ENCODE results near the gene DNAH9. TPM values are rescaled to one million over a fixed set of nuclear protein-coding genes. Genes with fewer than 3 reads are reported as not detected.
A peak's percentile ranks its signal among the peaks of the same experiment; 100 is the strongest.

The DNAH9 gene
- total RNA-seq, 1 experiment from 2014 or later: 2.9 TPM

DNA sequence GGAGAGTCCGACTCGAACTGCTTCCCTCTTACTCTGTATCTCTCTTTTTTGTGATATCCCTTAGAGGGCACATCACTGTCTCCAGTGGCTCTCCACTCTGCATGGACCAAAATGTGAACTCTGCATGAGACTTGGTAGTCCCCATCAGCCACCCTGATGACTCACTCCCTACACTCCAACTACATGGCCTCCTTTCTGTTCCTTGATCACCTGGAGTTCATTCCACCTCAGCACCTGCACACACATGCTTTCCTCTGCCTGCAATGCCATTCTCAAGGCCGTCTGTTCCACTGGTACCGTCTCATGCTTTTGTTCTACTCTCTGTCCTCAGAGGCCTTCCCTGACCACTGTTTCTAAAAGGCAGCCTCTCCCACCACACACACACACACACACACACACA, 109.3 kb downstream of the DNAH9 start:
- in situ Hi-C loops (cut with HindIII; ENCODE audit: low pct_unique_long_range_greater_than_20kb, low sequenced_read_pairs): no loop called here

DNA sequence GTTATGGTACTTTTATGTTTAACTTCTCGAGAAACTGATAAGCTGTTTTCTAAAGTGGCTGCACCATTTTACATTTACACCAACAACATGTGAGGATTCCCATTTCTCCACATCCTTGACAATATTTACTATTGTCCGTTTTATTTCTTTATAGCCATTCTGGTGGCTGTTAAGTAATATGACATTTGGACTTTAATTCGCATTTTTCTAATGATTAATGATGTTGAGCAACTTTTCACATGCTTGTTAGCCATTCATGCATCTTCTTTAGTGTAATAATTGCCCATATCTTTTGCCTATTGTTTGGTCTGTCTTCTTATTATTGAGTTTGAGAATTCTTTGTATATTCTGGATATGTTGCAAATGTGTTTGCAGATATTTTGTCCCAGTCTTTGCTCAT, 114.2 kb downstream of the DNAH9 start:
- DNase-seq (ENCODE audit: low read depth, low spot score): no peak
- in situ Hi-C loops (cut with HindIII; ENCODE audit: low pct_unique_long_range_greater_than_20kb, low sequenced_read_pairs): no loop called here

More for the DNA sequence above, 109.3 kb downstream of the DNAH9 start:
- DNase-seq (ENCODE audit: low read depth, low spot score): no peak

DNA sequence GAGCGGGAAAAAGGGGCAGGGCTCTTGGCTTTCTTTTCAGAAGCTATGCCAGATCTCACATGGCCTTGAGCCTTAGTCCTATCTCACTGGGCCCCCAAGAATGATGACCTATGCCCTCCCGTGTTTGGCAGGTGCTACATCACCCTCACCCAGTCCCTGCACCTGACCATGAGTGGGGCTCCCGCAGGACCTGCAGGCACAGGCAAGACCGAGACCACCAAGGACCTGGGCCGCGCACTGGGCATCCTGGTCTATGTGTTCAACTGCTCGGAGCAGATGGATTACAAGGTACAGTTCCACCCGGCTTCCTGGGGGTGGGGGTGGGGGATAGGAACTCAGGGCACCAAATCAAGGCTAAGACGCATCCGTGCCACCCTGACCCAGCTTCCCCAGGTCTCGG, 120.9 kb downstream of the DNAH9 start:
- DNase-seq (ENCODE audit: low read depth, low spot score): no peak
- in situ Hi-C loops (cut with HindIII; ENCODE audit: low pct_unique_long_range_greater_than_20kb, low sequenced_read_pairs): no loop called here

DNA sequence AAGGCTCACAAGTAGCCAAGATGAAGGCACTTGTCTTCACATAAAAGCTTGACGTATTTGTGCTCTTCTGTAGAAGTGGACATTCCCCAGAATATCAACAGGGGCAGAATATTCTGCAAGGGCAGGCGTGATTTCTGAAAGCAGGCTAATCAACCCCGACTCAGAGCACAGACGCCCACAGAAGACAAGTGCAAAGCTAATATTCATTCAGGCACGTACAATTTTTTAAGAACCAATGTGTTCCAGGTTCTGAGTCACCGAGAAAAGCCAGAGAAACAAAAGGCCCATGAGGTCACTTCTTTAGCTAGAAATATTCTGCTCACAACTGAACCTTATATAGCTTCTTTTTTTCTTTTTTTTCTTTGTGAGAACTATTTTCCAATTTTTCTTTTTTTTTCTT, 121.6 kb downstream of the DNAH9 start:
- DNase-seq (ENCODE audit: low read depth, low spot score): no peak
- in situ Hi-C loops (cut with HindIII; ENCODE audit: low pct_unique_long_range_greater_than_20kb, low sequenced_read_pairs): no loop called here

DNA sequence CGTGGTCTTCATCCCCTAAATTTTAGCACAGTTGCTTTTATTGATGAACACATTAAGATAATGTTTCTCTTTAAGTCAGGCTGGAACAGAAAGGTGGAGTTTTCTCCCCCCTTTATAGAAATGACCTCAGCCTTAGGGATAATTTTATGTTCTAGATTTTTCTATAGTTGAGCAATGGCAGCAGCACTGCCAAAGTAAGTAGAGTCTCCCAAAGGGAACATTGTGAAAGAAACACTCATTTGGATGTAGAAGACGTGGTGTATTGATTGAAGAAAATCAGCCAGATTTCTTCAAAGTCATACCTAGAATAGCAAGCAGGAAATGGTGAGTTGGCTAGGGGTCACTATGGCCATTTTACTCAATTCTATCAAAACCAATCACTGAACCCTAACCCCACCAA, 122.5 kb downstream of the DNAH9 start:
- no peak for DNase-seq (ENCODE audit: low read depth, low spot score)
- in situ Hi-C loops (cut with HindIII; ENCODE audit: low pct_unique_long_range_greater_than_20kb, low sequenced_read_pairs): no loop called here

DNA sequence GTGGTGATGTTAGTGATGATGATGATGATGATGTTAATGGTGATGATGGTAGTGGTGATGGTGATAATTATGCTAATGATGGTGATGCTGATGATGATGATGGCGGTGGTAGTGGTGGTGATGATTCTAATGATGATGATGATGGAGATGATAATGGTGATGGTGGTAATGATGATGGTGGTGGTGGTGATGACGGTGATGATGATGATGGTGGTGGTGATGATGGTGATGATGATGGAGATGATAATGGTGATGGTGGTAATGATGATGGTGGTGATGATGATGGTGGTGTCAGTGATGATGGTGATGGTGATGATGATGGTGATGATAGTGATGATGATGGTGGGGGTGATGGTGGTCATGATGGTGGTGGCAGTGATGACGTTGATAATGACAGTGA, 132.5 kb downstream of the DNAH9 start:
- DNase-seq (ENCODE audit: low read depth, low spot score): no peak
- in situ Hi-C loops (cut with HindIII; ENCODE audit: low pct_unique_long_range_greater_than_20kb, low sequenced_read_pairs): no loop called here

DNA sequence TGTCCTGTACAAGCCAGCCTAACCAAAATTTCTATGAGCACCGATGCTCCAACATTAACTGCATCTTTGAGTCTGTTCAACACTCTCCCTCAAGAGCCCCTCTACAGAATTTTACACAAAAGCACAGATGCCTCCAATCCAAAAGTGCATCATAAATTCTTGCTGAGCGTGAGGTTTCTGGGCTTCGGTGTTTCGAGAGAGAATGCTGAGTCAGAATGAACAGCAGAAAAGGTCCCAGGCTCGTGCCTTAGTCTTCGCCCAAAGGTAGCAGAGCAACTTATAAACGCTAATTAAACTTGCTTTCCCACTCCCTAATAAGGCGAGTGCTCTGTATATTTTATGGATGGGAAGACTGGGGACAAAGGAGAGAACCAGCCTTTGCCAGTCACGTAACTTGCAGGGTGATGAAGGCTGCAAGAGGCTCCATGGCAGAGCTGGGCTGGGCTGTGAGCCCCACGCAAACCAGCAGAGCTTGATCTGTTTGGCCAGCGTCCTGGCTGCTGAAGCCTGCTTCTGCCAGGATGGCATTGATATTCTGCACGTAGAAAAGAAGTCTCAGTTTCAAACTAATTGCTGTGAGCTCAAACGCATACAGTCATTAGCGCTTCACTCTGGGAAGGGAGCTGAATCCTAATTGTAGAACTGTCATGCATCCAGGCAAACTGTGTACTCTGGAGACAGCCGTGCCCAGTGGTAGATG, 138.5 kb downstream of the DNAH9 start:
- DNase-seq (ENCODE audit: low read depth, low spot score): no peak
- in situ Hi-C loops (cut with HindIII; ENCODE audit: low pct_unique_long_range_greater_than_20kb, low sequenced_read_pairs): no loop called here

DNA sequence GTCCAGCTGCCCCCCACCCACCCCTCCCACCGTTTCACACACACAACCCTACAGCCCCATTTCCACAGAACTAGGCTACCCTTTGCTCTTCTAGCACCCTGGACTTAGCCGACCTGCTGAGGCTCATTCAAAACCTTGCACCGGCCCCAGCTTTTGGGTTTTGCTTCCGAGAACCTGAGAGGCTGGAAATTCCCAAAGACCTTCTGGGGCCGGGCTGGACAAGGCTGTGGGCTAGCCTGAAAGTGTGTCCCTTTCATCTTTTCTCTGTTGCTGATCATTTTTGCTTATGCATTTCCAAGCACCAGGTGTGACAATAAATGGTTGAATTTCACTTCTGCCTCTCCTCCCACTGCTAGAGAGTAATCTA, 139.0 kb downstream of the DNAH9 start:
- in situ Hi-C loops (cut with HindIII; ENCODE audit: low pct_unique_long_range_greater_than_20kb, low sequenced_read_pairs): no loop called here
- DNase-seq (ENCODE audit: low read depth, low spot score): no peak

DNA sequence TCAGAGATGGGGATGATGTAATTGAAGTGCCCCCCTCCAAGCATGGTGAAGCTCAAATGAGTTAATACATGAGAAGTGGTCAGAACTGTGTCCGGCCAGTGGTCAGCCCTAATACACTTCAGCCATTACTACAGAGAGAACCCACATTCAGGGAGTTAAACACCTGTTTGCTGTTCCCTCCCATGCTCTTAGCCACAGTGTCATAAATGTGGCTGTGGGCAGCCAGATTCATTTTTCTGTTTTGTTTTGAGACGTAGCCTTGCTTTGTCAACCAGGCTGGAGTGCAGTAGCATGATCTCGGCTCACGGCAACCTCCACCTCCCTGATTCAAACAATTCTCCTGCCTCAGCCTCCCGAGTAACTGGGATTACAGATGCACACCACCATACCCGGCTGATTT, 139.9 kb downstream of the DNAH9 start:
- no peak for DNase-seq (ENCODE audit: low read depth, low spot score)
- in situ Hi-C loops (cut with HindIII; ENCODE audit: low pct_unique_long_range_greater_than_20kb, low sequenced_read_pairs): no loop called here

DNA sequence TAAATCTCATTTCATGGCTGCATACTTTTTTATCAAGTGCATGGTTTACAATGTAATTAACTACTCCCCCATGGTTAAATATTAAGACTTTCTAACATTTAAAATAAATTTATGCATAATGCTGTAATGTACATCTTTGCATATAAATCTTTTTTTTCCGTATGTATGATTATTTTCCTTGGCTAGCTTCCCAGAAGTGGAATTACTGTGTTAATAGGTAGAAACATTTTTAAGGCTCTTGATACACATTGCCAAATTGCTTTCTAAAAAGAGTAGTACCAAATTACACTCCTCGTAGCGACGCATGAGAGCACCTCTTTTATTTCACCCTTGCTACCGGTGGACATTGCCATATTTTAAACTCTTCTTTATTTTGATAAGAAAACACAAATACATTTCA, 141.1 kb downstream of the DNAH9 start:
- in situ Hi-C loops (cut with HindIII; ENCODE audit: low pct_unique_long_range_greater_than_20kb, low sequenced_read_pairs): no loop called here
- no peak for DNase-seq (ENCODE audit: low read depth, low spot score)

DNA sequence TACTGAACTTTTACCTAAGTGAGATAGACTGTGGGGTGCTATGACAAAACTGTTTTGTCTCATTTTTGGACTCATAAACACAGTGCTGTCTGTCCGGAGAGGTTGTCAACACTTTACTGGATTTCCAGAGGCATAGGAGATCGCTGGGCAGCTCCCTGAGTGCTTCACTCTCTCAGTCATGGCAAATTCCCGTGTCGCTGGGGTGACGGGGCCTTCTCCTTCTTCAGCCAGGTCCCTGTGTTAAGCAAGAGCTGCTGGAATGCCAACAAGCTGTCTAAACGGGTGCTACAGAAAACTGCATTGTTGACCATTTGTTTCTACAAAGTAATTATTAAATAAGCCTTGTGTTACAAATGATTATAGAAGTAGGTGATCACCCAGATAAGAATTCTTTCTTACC, 141.6 kb downstream of the DNAH9 start:
- in situ Hi-C loops (cut with HindIII; ENCODE audit: low pct_unique_long_range_greater_than_20kb, low sequenced_read_pairs): no loop called here
- DNase-seq (ENCODE audit: low read depth, low spot score): no peak

DNA sequence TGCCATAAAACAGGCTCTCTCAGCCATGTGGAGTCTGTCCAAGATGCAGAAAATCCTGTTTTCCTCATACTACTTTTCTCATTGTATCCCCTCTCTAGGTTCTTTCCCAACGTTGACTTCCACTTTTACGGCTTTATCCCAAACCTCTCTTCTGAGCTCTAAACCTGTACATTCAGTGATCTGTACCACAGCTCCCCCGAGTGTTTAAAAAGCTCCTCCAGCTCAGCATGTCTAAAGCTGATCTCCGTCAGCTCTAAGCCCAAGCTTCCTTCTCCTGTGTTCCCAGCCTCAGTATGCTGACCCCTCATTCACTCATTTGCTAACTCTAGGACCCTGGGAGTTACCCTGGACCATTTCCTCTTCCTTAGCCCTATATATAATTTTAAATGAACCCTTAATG, 144.6 kb downstream of the DNAH9 start:
- in situ Hi-C loops (cut with HindIII; ENCODE audit: low pct_unique_long_range_greater_than_20kb, low sequenced_read_pairs): no loop called here
- DNase-seq (ENCODE audit: low read depth, low spot score): peak; percentile 34

DNA sequence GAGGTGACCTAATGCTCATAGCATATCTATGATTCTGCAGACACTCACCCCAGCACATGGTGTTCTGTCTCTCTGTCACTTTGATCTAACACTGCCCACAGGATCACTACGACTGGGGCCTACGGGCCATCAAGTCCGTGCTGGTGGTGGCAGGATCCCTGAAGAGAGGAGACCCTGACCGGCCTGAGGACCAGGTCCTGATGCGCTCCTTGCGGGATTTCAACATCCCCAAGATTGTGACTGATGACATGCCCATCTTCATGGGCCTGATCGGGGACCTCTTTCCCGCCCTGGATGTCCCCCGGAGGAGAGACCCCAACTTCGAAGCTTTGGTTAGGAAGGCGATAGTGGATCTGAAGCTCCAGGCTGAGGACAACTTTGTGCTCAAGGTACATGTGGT, 146.4 kb downstream of the DNAH9 start:
- no peak for DNase-seq (ENCODE audit: low read depth, low spot score)
- in situ Hi-C loops (cut with HindIII; ENCODE audit: low pct_unique_long_range_greater_than_20kb, low sequenced_read_pairs): no loop called here

DNA sequence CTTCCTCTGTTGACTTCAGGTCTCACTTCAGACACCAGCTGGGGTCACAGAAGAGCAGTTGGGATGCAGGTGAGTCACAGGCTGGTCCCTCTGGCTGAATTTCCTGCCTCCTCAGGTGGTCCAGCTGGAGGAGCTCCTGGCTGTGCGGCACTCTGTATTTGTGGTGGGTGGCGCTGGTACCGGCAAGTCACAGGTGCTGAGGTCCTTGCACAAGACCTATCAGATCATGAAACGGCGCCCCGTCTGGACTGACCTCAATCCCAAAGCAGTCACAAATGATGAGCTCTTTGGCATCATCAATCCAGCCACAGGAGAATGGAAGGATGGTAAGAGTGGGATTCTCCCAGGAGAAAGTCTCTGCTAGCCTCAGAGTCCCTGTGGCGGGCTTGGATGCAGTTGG, 149.2 kb downstream of the DNAH9 start:
- DNase-seq (ENCODE audit: low read depth, low spot score): no peak
- in situ Hi-C loops (cut with HindIII; ENCODE audit: low pct_unique_long_range_greater_than_20kb, low sequenced_read_pairs): no loop called here

DNA sequence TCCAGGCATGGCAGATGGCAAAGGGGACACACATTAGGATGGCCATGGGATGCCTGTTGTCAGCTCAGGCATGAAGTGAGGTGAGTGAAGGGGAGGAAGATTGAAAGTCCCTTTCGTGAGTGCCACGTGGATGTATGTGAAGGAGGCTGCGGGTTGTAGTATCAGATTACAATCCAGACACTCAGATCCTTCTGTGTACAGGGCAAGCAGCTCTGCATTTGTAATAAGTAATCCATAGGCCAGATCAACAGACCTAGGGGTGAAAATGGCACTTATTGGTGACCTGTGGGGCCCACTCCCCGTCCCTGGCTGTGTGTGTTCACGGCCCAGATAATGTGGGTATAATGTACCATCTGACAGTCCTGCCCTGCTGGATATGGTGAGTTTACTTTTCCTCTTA, 159.5 kb downstream of the DNAH9 start:
- in situ Hi-C loops (cut with HindIII; ENCODE audit: low pct_unique_long_range_greater_than_20kb, low sequenced_read_pairs): no loop called here
- no peak for DNase-seq (ENCODE audit: low read depth, low spot score)

DNA sequence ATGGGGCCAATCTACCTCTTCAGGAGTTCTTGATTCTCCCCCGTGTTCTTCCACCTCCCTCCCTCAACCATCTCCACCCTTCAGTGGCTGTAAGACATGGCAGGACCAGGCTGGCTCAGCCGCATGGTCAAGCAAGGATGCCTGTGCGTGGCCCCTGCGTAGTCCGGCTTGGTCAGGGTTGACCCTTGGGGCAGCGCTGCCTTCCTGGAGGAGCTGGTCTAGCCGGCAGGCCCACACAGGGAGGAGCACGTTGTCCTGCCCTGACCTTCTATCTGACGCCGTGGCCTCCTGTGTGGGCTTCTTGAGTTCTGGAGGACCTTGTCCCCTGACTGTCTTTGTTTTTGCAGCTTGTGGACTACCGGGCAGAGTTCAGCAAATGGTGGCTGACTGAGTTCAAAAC, 169.8 kb downstream of the DNAH9 start:
- no peak for DNase-seq (ENCODE audit: low read depth, low spot score)
- in situ Hi-C loops (cut with HindIII; ENCODE audit: low pct_unique_long_range_greater_than_20kb, low sequenced_read_pairs): no loop called here

DNA sequence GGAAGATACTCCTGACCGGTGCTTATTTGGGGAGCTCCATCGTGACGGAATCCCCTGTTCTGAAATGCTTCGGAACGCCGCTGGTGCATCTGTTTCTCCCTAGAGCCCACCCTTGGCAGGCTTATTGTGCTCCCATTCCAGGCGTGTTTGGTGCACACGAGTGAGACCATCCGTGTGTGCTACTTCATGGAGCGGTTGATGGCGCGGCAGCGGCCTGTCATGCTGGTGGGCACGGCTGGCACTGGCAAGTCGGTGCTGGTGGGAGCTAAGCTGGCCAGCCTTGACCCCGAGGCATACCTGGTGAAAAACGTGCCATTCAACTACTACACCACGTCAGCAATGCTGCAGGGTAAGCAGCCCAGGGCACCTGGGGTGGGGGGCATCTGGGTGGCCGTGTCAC, 170.7 kb downstream of the DNAH9 start:
- in situ Hi-C loops (cut with HindIII; ENCODE audit: low pct_unique_long_range_greater_than_20kb, low sequenced_read_pairs): no loop called here
- DNase-seq (ENCODE audit: low read depth, low spot score): no peak

DNA sequence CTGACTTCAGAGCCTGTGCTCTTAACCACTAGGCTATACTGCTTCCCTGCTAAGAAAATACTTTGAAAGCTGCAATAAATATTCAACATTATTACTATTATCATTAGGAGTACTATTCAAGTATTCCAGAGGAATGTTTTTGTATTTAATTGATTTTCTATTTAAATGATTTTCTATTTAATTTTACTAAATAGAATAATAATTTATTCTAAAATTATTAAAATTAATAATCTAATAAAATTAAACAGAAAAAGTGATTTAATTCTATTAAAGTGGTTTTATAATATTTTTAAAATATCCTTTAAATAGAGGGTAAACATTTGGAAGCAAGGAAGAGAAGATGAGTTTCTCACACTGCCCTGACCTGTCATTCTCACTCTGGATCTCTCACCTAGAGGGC, 173.8 kb downstream of the DNAH9 start:
- no peak for DNase-seq (ENCODE audit: low read depth, low spot score)
- in situ Hi-C loops (cut with HindIII; ENCODE audit: low pct_unique_long_range_greater_than_20kb, low sequenced_read_pairs): no loop called here

DNA sequence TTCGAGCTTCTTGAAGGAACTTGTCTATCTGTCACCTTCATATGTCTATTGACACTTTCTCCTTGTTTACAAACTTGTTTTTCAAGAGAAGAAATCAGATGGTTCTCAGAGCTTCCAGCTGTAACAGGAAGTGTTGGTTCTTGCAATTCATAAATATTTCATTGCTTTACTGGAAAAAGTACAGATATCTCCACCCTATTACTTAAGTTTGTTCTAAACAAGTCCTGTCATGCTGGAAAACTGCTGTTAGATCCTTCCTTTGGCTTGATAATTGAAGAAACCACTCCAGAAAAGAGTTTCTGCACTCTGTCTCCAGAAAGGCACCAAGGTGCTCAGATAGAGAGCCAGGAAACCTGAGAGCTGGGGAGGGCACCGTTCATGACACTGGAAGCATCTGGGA, 181.6 kb downstream of the DNAH9 start:
- no peak for DNase-seq (ENCODE audit: low read depth, low spot score)
- in situ Hi-C loops (cut with HindIII; ENCODE audit: low pct_unique_long_range_greater_than_20kb, low sequenced_read_pairs): no loop called here

DNA sequence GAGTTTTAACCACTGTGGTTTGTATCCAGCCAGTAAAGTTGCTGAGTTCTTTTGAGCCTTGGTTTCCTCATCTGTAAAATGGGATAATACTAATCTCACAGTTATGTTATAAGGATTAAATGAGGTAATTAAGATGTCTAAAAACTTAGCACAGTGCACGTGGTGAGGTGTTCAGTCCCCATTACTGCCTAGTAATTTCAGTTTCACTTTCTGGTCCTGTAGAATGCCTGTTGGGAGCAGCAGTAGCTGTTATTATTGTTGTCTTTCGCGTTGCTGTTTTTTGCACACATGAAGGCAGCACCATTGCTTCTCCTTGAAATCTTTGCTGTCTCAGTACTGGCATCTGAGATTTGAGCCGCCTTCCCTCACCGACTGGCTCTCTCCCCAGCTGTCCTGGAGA, 182.4 kb downstream of the DNAH9 start:
- in situ Hi-C loops (cut with HindIII; ENCODE audit: low pct_unique_long_range_greater_than_20kb, low sequenced_read_pairs): no loop called here

More for the DNA sequence above, 182.4 kb downstream of the DNAH9 start:
- DNase-seq (ENCODE audit: low read depth, low spot score): no peak
